K562 (cell line): ENCODE data around the gene PRR23B. TPM values are rescaled to one million over a fixed set of nuclear protein-coding genes. Genes with fewer than 3 reads are reported as not detected.

Experiments
- ATAC-seq: fragments of 200-7000 bp; cut with Tn5 transposase; 3 replicates; pipeline ENCODE4 v1.9.1; 2020; ENCODE audit warnings: moderate library complexity
- BruUV-seq: library from RNA; stranded (reverse); fragments of 400-500 nt; replicated peaks from 2 replicates; lab custom pipeline; 2021; lab: Mats Ljungman, UMichigan
- CTCF ChIA-PET: fragments of 300-600 bp; formaldehyde crosslinking; extraction: SDS; loops from one replicate; lab custom pipeline; 2021; ENCODE audit warnings: low intra/inter-chr PET ratio; lab: Yijun Ruan, JAX
- POLR2A ChIA-PET: fragments of 300-600, 350-650 bp; sonication (Branson Sonifier 250); formaldehyde crosslinking; extraction: SDS; loops from one replicate; lab custom pipeline; 2021; ENCODE audit warnings: antibody characterized with exemption, inconsistent platforms; lab: Yijun Ruan, JAX
- DNase-seq, 4 experiments: peaks; one replicate each; pipeline versions ENCODE4 v3.0.0 to v3.0.0-alpha.2; 2011 to 2018; ENCODE audit warnings: low spot score in 3 of 4, mixed read lengths in 3 of 4; ENCODE audit errors: extremely low read depth in 1 of 4
- FAIRE-seq: peaks from 2 replicates; lab custom pipeline; 2011; peaks lifted over from hg19 to GRCh38; lab: Jason Lieb, UNC
- H2AFZ ChIP-seq: 2 replicates; pipeline ENCODE4 v1.6.0; 2011; ENCODE audit warnings: low read depth, low read length, control low read depth, inconsistent platforms
- H3K27ac ChIP-seq: fragments of 200-600 bp; 3 replicates; pipeline ENCODE4 v1.8.0; 2011; ENCODE audit warnings: low read depth, mild to moderate bottlenecking, control low read depth, inconsistent platforms, low read length, moderate library complexity, mixed read lengths; ENCODE audit errors: extremely low read depth
- H3K27me3 ChIP-seq, 2 experiments: fragments of 300-600 bp in 1 of 2; 2 replicates in 1 of 2; 3 replicates in 1 of 2; pipeline versions ENCODE4 v1.6.0 to v1.8.0; 2011; ENCODE audit warnings: inconsistent platforms in 2 of 2, low read length in 2 of 2, mild to moderate bottlenecking in 1 of 2, mixed read lengths in 1 of 2, moderate library complexity in 1 of 2; ENCODE audit not compliant: control insufficient read depth in 2 of 2, insufficient read depth in 2 of 2
- H3K36me3 ChIP-seq: fragments of 300-600 bp; 3 replicates; pipeline ENCODE4 v1.8.0; 2011; ENCODE audit warnings: mild to moderate bottlenecking, low read length, inconsistent platforms; ENCODE audit not compliant: control insufficient read depth, insufficient read depth
- H3K4me1 ChIP-seq, 2 experiments: fragments of 200-600 bp in 1 of 2; replicated peaks in 1 of 2; 2 replicates in 1 of 2; 3 replicates in 1 of 2; pipeline versions ENCODE4 v1.5.1 to v1.8.0; 2011; ENCODE audit warnings: inconsistent platforms in 2 of 2, low read length in 2 of 2, mild to moderate bottlenecking in 1 of 2, mixed read lengths in 1 of 2, moderate library complexity in 1 of 2; ENCODE audit not compliant: control insufficient read depth in 2 of 2, insufficient read depth in 2 of 2
- H3K4me2 ChIP-seq: 2 replicates; pipeline ENCODE4 v1.6.1; 2011; ENCODE audit warnings: low read length, control low read depth, inconsistent platforms, mixed read lengths; ENCODE audit not compliant: insufficient read depth
- H3K4me3 ChIP-seq: fragments of 200-600 bp; sonication (generic), shearing (Covaris generic); 2 replicates; pipeline ENCODE4 v1.5.1; 2016; ENCODE audit warnings: control low read depth, inconsistent platforms
- H3K79me2 ChIP-seq: fragments of 200-600 bp; 3 replicates; pipeline ENCODE4 v1.8.0; 2011; ENCODE audit warnings: low read length, inconsistent platforms; ENCODE audit not compliant: control insufficient read depth, insufficient read depth
- H3K9ac ChIP-seq, 2 experiments: 2 replicates each; pipeline versions ENCODE4 v1.6.0 to v1.6.1; 2011; ENCODE audit warnings: low read depth in 2 of 2, low read length in 2 of 2, control low read depth in 1 of 2, inconsistent platforms in 1 of 2, mild to moderate bottlenecking in 1 of 2, mixed read lengths in 1 of 2; ENCODE audit not compliant: insufficient read depth in 1 of 2
- H3K9me1 ChIP-seq: one replicate; pipeline ENCODE4 v1.6.0; 2011; ENCODE audit warnings: inconsistent platforms, mild to moderate bottlenecking, low read length, moderate library complexity; ENCODE audit not compliant: control insufficient read depth, insufficient read depth
- H3K9me3 ChIP-seq: replicated peaks from 2 replicates; pipeline ENCODE4 v1.5.1; 2011; ENCODE audit warnings: low read depth, low read length, inconsistent platforms; ENCODE audit not compliant: control insufficient read depth, insufficient read depth
- H4K20me1 ChIP-seq: replicated peaks from 2 replicates; pipeline ENCODE4 v1.6.1; 2011; ENCODE audit warnings: low read length, inconsistent platforms, mixed read lengths; ENCODE audit not compliant: control insufficient read depth, insufficient read depth
- ARID2 ChIP-seq: fragments of 450-650 bp; IDR thresholded peaks from 2 replicates; pipeline ENCODE4 v1.6.1; 2017; ENCODE audit warnings: antibody characterized with exemption, mild to moderate bottlenecking
- ARID3B ChIP-seq: fragments of 250-450 bp; sonication (Bioruptor Pico); IDR thresholded peaks from 2 replicates; pipeline ENCODE4 v1.4.0; 2020; ENCODE audit warnings: borderline replicate concordance
- BACH1 ChIP-seq: fragments of 200-800 bp; sonication (Bioruptor generic); IDR thresholded peaks from 2 replicates; pipeline ENCODE4 v1.6.1; 2016; ENCODE audit warnings: missing genetic modification characterization, missing compliant biosample characterization
- CHD2 ChIP-seq: IDR thresholded peaks from 2 replicates; pipeline ENCODE4 v1.6.1; 2011; ENCODE audit warnings: low read depth, low read length
- EP400 ChIP-seq: fragments of 450-650 bp; IDR thresholded peaks from 2 replicates; pipeline ENCODE4 v1.6.1; 2017; ENCODE audit warnings: antibody characterized with exemption, mild to moderate bottlenecking, moderate library complexity
- GTF2A2 ChIP-seq: IDR thresholded peaks from 2 replicates; pipeline ENCODE4 v1.6.1; 2016; ENCODE audit warnings: mild to moderate bottlenecking, missing genetic modification characterization, missing compliant biosample characterization
- HBP1 ChIP-seq: fragments of 450-650 bp; formaldehyde crosslinking; IDR thresholded peaks from 2 replicates; pipeline ENCODE4 v1.4.0; 2022; ENCODE audit warnings: missing genetic modification characterization
- HNRNPH1 ChIP-seq: fragments of 200-400 bp; formaldehyde crosslinking; optimal IDR thresholded peaks from 2 replicates; pipeline ENCODE3; 2017; ENCODE audit warnings: low read depth, mild to moderate bottlenecking, low read length, moderate library complexity
- HNRNPK ChIP-seq: fragments of 200-400 bp; formaldehyde crosslinking; IDR thresholded peaks from one replicate; pipeline ENCODE4 v1.6.1; 2018; ENCODE audit warnings: mild to moderate bottlenecking, low read depth, low read length; ENCODE audit not compliant: poor library complexity, severe bottlenecking
- MITF ChIP-seq: IDR thresholded peaks from 2 replicates; pipeline ENCODE4 v1.6.1; 2014; ENCODE audit warnings: antibody characterized with exemption
- MTA2 ChIP-seq: fragments of 450-650 bp; IDR thresholded peaks from 2 replicates; pipeline ENCODE4 v1.6.1; 2016; ENCODE audit warnings: low read depth
- POLR2AphosphoS2 ChIP-seq: IDR thresholded peaks from 2 replicates; pipeline ENCODE4 v1.6.1; 2012; ENCODE audit warnings: low read length, improper control_type of control experiment
- SMAD2 ChIP-seq: fragments of 150-350 bp; IDR thresholded peaks from 2 replicates; pipeline ENCODE4 v1.6.1; 2014; ENCODE audit warnings: low read depth, mild to moderate bottlenecking, low read length
- SMARCE1 ChIP-seq: fragments of 450-650 bp; IDR thresholded peaks from 2 replicates; pipeline ENCODE4 v1.7.1; 2016; ENCODE audit warnings: mild to moderate bottlenecking
- SP2 ChIP-seq: IDR thresholded peaks from 2 replicates; pipeline ENCODE4 v1.6.1; 2011; ENCODE audit warnings: mild to moderate bottlenecking, low read depth, low read length, moderate library complexity; ENCODE audit not compliant: poor library complexity, severe bottlenecking; ENCODE audit errors: extremely low read depth
- ZBTB17 ChIP-seq: fragments of 450-650 bp; formaldehyde crosslinking; IDR thresholded peaks from 2 replicates; pipeline ENCODE4 v1.4.0; 2020; ENCODE audit warnings: mild to moderate bottlenecking
- ZNF280B ChIP-seq: fragments of 250-450 bp; sonication (Bioruptor Pico); IDR thresholded peaks from 2 replicates; pipeline ENCODE4 v1.5.1; 2021; ENCODE audit warnings: mild to moderate bottlenecking
- WGBS: fragments of 100-300 bp; shearing (Covaris generic); methylation state at CpG from one replicate; pipeline ENCODE4 v1.1.6; 2016; ENCODE audit warnings: low coverage, mixed read lengths; ENCODE audit not compliant: insufficient coverage; ENCODE audit errors: missing lambda C conversion rate; 5-methylcytosine and 5-hydroxymethylcytosine counted together
- in situ Hi-C: fragments of 300-500 bp; cut with MboI; formaldehyde crosslinking; loops from 4 replicates; pipeline ENCODE4 v1.15.0; 2018; ENCODE audit warnings: inconsistent platforms, mixed read lengths
- intact Hi-C: fragments of 100-400 bp; cut with micrococcal nuclease; formaldehyde crosslinking; loops from 2 replicates; pipeline ENCODE4 v1.14.2; 2022
- polyA plus RNA-seq, 8 experiments: library from polyadenylated mRNA; depleted of rRNA in 4 of 8; stranded (reverse) in 5 of 8; unstranded in 3 of 8; fragments of >200 nt; fragmentation: Nextera tagmentation in 2 of 8; fragmentation: Illumina TruSeq in 1 of 8; extraction: Ambion mirVana in 2 of 8; extraction: Trizol in 1 of 8; gene quantifications; 2 replicates each; pipeline versions ENCODE4 v1.2.1 to v1.2.3, GENCODE V29; 2011 to 2014; ENCODE audit warnings: inconsistent platforms in 1 of 8, missing spikeins in 1 of 8
- total RNA-seq, 7 experiments: library from RNA; depleted of rRNA in 6 of 7; stranded (reverse); fragments of >200 nt in 6 of 7; fragmentation: Illumina TruSeq in 2 of 7; extraction: Trizol in 2 of 7; gene quantifications; 2 replicates each; pipeline versions ENCODE4 v1.2.1 to v1.2.3, GENCODE V29; 2011 to 2021; ENCODE audit warnings: low replicate concordance in 1 of 7

PRR23B gene
- total and polyA plus RNA-seq, 9 of the 15 experiments (the other 6 are each of a cell fraction or from before 2014, with no cell fraction given) = not detected

GRCh38 chr3:138974462-138974861 is 46.3 kb downstream of the PRR23B start:
- in situ Hi-C loops = no loop called here

More at GRCh38 chr3:138974462-138974861, 46.3 kb downstream of the PRR23B start:
- DNase-seq (no peak), FAIRE-seq (no peak), ATAC-seq (no peak)
- Histone ChIP-seq H3K4me2 (no peak overlapping the region), H3K27ac (no peak overlapping the region), H3K4me1 (no peaks in the 10 kb centered on the region; a peak in 1 of 5 replicates), H3K9me3 (no peaks in the 10 kb centered on the region), H4K20me1 (no peaks in the 10 kb centered on the region), H3K4me3 (no peak overlapping the region), H3K27me3 (peaks cover 0 to 5% of the 10 kb centered on the region in 2 experiments; a peak in 1 of 5 replicates)
- intact Hi-C loops = no loop called here
- 49% methylated on average over 5 of the region's 5 CpGs for WGBS
- TF ChIP-seq ARID2 = no peak
- TF ChIP-seq POLR2AphosphoS2 = no peak
- no peak for TF ChIP-seq MITF
- TF ChIP-seq BACH1 = no peak
- no peak for TF ChIP-seq SMAD2
- no peak for TF ChIP-seq ARID3B
- no peak for TF ChIP-seq EP400
- TF ChIP-seq HBP1 (CRISPR knock-in tag) = no peak
- no peak for TF ChIP-seq GTF2A2
- no peak for TF ChIP-seq MTA2
- TF ChIP-seq HNRNPH1 = no peak
- no peak for TF ChIP-seq CHD2
- TF ChIP-seq ZNF280B (CRISPR knock-in tag) = no peak
- no peak for TF ChIP-seq HNRNPK
- TF ChIP-seq SMARCE1 = no peak
- no peak for TF ChIP-seq ZBTB17 (CRISPR knock-in tag)
- no peak for TF ChIP-seq SP2
- TF ChIP-seq, all 486 proteins: peak for 0
- Histone ChIP-seq H3K36me3 (no peaks in the 10 kb centered on the region), H3K9ac (no peak overlapping the region), H3K79me2 (no peaks in the 10 kb centered on the region), H3K9me1 (no peaks in the 10 kb centered on the region), H2AFZ (no peak overlapping the region)
- no TSS peak for BruUV-seq
- POLR2A ChIA-PET = interaction anchor here (0.9 kb wide), 1 partner anchor 27 kb away, joined by 3 read pairs; the partner anchor contains the start of genes FOXL2 and FOXL2NB
- CTCF ChIA-PET = no interaction called here
